GM15510 (cell line): ENCODE results near the gene MUSTN1.

ENCODE experiments used
- POLR2A ChIP-seq: IDR thresholded peaks from 3 replicates; pipeline ENCODE4 v1.6.1; 2011; ENCODE audit warnings: borderline replicate concordance; ENCODE audit not compliant: insufficient read length; ENCODE audit errors: extremely low read depth

Gene MUSTN1

GRCh38 chr3:52830535-52831258 lies 4.1 kb downstream of the MUSTN1 start, which contains the start of gene ITIH4:
Gene ITIH4 (minus strand): TSS chr3:52830672. CDS start chr3:52830642, 30 bp downstream.
- TF ChIP-seq POLR2A: no peak

- no peak for TF ChIP-seq POLR2A
Measured at GRCh38 chr3:52829906-52830463, 4.8 kb downstream of the MUSTN1 start.

- no peak for TF ChIP-seq POLR2A
Measured at GRCh38 chr3:52829482-52829881, 5.3 kb downstream of the MUSTN1 start.

- no peak for TF ChIP-seq POLR2A
Measured at GRCh38 chr3:52827866-52828376, 6.9 kb downstream of the MUSTN1 start.

- no peak for TF ChIP-seq POLR2A
Measured at GRCh38 chr3:52827441-52827840, 7.4 kb downstream of the MUSTN1 start.

- TF ChIP-seq POLR2A: no peak
Measured at GRCh38 chr3:52824037-52824436, 10.8 kb downstream of the MUSTN1 start.

- TF ChIP-seq POLR2A: no peak
Measured at GRCh38 chr3:52822363-52822762, 12.5 kb downstream of the MUSTN1 start.

- TF ChIP-seq POLR2A: no peak
Measured at GRCh38 chr3:52820736-52821135, 14.1 kb downstream of the MUSTN1 start.

- TF ChIP-seq POLR2A: no peak
Measured at GRCh38 chr3:52819936-52820335, 14.9 kb downstream of the MUSTN1 start.

GRCh38 chr3:52817860-52818259 lies 17.0 kb downstream of the MUSTN1 start:
- TF ChIP-seq POLR2A: no peak

GRCh38 chr3:52817221-52817620 lies 17.6 kb downstream of the MUSTN1 start:
- TF ChIP-seq POLR2A: no peak

GRCh38 chr3:52816654-52817053 lies 18.2 kb downstream of the MUSTN1 start:
- no peak for TF ChIP-seq POLR2A

- TF ChIP-seq POLR2A: no peak
Measured at GRCh38 chr3:52816199-52816598, 18.6 kb downstream of the MUSTN1 start.

- TF ChIP-seq POLR2A: no peak
Measured at GRCh38 chr3:52813810-52814209, 21.0 kb downstream of the MUSTN1 start.

- no peak for TF ChIP-seq POLR2A
Measured at GRCh38 chr3:52811452-52812011, 23.3 kb downstream of the MUSTN1 start.

GRCh38 chr3:52810923-52811322 lies 23.9 kb downstream of the MUSTN1 start:
- TF ChIP-seq POLR2A: no peak

GRCh38 chr3:52809662-52810377 lies 25.0 kb downstream of the MUSTN1 start:
- no peak for TF ChIP-seq POLR2A
